ENCODE results near the gene SLC44A5. TPM values are rescaled to one million over a fixed set of nuclear protein-coding genes. Genes with fewer than 3 reads are reported as not detected.

Gene SLC44A5
- total RNA-seq, 1 donor from 2014 or later, result 1.2 TPM

DNA sequence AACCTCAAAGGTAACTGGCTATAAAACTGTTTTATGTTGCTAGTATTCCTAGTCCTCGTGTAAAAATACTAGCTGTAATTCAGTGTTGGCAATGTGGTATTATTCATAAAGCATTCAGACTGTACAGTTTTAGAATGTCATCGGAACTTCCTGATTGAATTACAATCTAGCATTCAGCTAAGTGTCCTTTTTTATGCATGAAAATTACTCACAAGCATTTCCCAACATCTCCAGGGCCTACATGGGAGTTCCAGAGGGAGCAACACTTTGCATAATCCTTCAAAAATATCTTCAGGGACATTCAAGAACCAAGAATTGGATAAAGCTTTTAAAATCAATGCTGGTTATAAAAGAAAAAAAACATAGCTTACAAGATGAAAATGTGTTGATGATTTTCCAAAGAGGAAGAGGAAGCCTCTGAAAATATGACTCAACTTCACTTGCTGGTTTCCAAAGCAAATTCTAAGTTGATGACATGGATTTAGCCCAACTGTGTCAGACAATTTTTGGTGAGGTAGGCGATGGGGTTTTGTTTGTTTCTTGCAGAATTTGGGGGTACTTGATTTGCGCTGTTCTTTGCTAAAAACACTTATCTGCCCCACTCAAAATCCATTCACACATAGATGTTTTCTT lies 137.8 kb downstream of the SLC44A5 start:
- intact Hi-C loops (cut with DNase I), result no loop called here
- H3K4me1 ChIP-seq, result no peaks in the 10 kb centered on the region

DNA sequence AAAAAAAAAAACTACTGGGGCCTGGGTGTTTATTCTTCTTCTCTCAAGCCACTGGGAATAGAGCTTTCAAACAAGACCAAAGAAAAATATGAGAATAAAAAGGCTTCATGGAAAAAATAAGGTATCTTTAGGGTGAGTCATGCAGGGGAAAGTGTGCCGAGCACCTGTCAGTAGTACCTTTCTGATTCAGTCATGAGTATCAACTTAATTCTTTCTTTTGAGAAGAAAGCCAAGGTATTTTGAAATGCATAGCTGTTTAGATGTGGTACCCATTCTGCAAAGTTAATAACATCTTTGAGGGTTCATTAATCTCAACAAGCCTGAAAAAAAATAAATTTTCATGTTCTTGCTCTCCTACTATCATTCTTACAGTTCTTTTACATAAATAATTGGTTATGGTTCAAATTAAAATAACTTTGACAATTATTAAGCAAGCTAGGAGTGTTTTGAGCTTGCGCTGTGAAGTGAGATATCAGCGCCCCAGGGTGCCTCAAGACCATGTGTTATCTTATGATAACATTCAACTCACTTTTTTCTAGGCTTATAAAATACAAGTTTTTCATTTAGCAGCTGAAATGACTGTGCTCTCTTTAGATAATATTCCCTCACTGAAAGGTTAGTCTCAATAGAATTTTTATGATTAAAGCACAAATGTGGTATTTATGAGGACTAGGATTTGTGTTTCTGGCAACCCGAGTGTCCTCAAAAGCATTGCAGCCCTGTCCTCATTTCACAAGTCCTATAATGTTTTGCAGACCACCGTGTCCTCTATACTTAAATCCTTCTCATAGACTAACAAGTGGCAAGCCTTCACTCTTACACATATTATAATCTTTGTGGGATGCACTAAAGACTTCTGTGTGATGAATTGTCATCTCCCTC lies 138.6 kb downstream of the SLC44A5 start:
- no peaks in the 10 kb centered on the region for H3K36me3 ChIP-seq
- TF ChIP-seq CTCF (IDR thresholded peaks at IDR 0.05), result no peak
- TF ChIP-seq POLR2AphosphoS5 (IDR thresholded peaks at IDR 0.05; ENCODE audit: insufficient read depth in 1 of 2, low read depth in 1 of 2), result no peak
- no peak for TF ChIP-seq POLR2A (IDR thresholded peaks at IDR 0.05)
- no peaks in the 10 kb centered on the region for H3K4me1 ChIP-seq
- no peaks in the 10 kb centered on the region for H3K9me3 ChIP-seq
- no peaks in the 10 kb centered on the region for H3K27me3 ChIP-seq
- intact Hi-C loops (cut with DNase I), result no loop called here
- no peak overlapping the region for H3K27ac ChIP-seq
- DNase-seq (ENCODE audit: extremely low spot score in 2 of 2), result no peak
- no peak overlapping the region for H3K4me3 ChIP-seq

More for the DNA sequence above, 137.8 kb downstream of the SLC44A5 start:
- Histone ChIP-seq H3K36me3 (no peaks in the 10 kb centered on the region), H3K27ac (no peak overlapping the region), H3K27me3 (no peaks in the 10 kb centered on the region), H3K4me3 (no peak overlapping the region), H3K9me3 (no peaks in the 10 kb centered on the region)
- TF ChIP-seq POLR2AphosphoS5 (IDR thresholded peaks at IDR 0.05; ENCODE audit: insufficient read depth in 1 of 2, low read depth in 1 of 2) (no peak), CTCF (IDR thresholded peaks at IDR 0.05) (no peak), POLR2A (IDR thresholded peaks at IDR 0.05) (no peak)
- no peak for DNase-seq (ENCODE audit: extremely low spot score in 2 of 2)

- Histone ChIP-seq H3K36me3 (no peaks in the 10 kb centered on the region), H3K27ac (no peak overlapping the region), H3K27me3 (no peaks in the 10 kb centered on the region), H3K9me3 (no peaks in the 10 kb centered on the region), H3K4me3 (no peak overlapping the region), H3K4me1 (no peaks in the 10 kb centered on the region)
- no peak for DNase-seq (ENCODE audit: extremely low spot score in 2 of 2)
- TF ChIP-seq CTCF (IDR thresholded peaks at IDR 0.05), result no peak
- no peak for TF ChIP-seq POLR2A (IDR thresholded peaks at IDR 0.05)
- intact Hi-C loops (cut with DNase I), result no loop called here
These were observed 139.7 kb downstream of the SLC44A5 start for GRCh38 chr1:75471252-75471651.

- no peak overlapping the region for H3K4me3 ChIP-seq
- TF ChIP-seq CTCF (IDR thresholded peaks at IDR 0.05), result no peak
- no peak for TF ChIP-seq POLR2A (IDR thresholded peaks at IDR 0.05)
- no peak for TF ChIP-seq POLR2AphosphoS5 (IDR thresholded peaks at IDR 0.05; ENCODE audit: insufficient read depth in 1 of 2, low read depth in 1 of 2)
- H3K27ac ChIP-seq, result no peak overlapping the region
- no peak for DNase-seq (ENCODE audit: extremely low spot score in 2 of 2)
- H3K27me3 ChIP-seq, result no peaks in the 10 kb centered on the region
- no peaks in the 10 kb centered on the region for H3K36me3 ChIP-seq
- intact Hi-C loops (cut with DNase I), result no loop called here
- H3K4me1 ChIP-seq, result no peaks in the 10 kb centered on the region
- H3K9me3 ChIP-seq, result no peaks in the 10 kb centered on the region
These were observed 140.5 kb downstream of the SLC44A5 start for GRCh38 chr1:75470448-75470847.
